Adrenal gland (tissue), 5 donors: Measurements from ENCODE around the gene GPR146.
"Not testable (repeated sequence)": the region's sequence is repeated elsewhere in the genome, so short reads cannot be mapped to it uniquely, and the experiment has no call there.

Source experiments
- POLR2A ChIP-seq, 2 donors: fragments of 450-650 bp; IDR thresholded peaks; one replicate each; pipeline ENCODE4 v1.6.1; 2017; ENCODE audit warnings: antibody characterized with exemption in 2 of 2, mild to moderate bottlenecking in 2 of 2, moderate library complexity in 1 of 2
- TF ChIP-seq, protein P1 (sequence below), 6 experiments: fragments of 450-650 bp in 4 of 6; fragments of 200-600 bp in 2 of 6; sonication (generic) in 1 of 6; IDR thresholded peaks; 1 replicate in 5 of 6; 2 replicates in 1 of 6; pipeline versions ENCODE4 v1.5.1 to v1.8.0; 2016 to 2021; ENCODE audit warnings: antibody characterized with exemption in 6 of 6, mild to moderate bottlenecking in 2 of 6, moderate library complexity in 1 of 6
- donor health status: DM: no; HTN: no; CAD: no.

DNA sequence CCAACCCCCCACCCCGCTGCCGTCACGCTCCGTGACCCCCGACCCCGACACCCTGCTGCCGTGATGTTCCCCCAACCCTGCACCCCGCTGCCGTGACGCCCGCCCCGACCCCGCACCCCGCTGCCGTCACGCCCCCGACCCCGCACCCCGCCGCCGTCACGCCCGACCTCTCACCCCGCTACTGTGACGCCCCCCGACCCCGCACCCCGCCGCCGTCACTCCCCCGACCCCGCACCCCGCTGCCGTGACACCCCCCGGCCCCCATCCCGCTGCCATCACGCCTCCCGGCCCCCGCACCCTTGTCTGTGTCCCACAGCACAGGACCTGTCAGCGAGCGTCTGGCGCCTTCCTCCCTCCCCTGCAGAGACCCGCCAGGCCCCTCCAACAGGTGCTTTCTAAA, 29.7 kb downstream of the GPR146 start:
- TF ChIP-seq, protein P1, sequence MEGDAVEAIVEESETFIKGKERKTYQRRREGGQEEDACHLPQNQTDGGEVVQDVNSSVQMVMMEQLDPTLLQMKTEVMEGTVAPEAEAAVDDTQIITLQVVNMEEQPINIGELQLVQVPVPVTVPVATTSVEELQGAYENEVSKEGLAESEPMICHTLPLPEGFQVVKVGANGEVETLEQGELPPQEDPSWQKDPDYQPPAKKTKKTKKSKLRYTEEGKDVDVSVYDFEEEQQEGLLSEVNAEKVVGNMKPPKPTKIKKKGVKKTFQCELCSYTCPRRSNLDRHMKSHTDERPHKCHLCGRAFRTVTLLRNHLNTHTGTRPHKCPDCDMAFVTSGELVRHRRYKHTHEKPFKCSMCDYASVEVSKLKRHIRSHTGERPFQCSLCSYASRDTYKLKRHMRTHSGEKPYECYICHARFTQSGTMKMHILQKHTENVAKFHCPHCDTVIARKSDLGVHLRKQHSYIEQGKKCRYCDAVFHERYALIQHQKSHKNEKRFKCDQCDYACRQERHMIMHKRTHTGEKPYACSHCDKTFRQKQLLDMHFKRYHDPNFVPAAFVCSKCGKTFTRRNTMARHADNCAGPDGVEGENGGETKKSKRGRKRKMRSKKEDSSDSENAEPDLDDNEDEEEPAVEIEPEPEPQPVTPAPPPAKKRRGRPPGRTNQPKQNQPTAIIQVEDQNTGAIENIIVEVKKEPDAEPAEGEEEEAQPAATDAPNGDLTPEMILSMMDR (IDR thresholded peaks at IDR 0.05) = not testable (repeated sequence)
- not testable (repeated sequence) for TF ChIP-seq POLR2A (IDR thresholded peaks at IDR 0.05)
